Small intestine (tissue), 7 donors: ENCODE measurements around the gene TEAD4. TPM values are rescaled to one million over a fixed set of nuclear protein-coding genes. Genes with fewer than 3 reads are reported as not detected.
A peak's percentile ranks its signal among the peaks of the same experiment; 100 is the strongest.

Experiments
- DNase-seq, 2 donors: peaks; one replicate each; pipeline versions ENCODE4 v3.0.0 to v3.0.0-alpha.2; 2013
- FAIRE-seq: peaks from 2 replicates; lab custom pipeline; 2012; peaks lifted over from hg19 to GRCh38; lab: Jason Lieb, UNC
- H3K27ac ChIP-seq, 3 donors: one replicate each; pipeline ENCODE4 v1.5.1; 2013; ENCODE audit warnings: low read length in 2 of 3, mild to moderate bottlenecking in 2 of 3, control low read depth in 1 of 3, inconsistent platforms in 1 of 3, low read depth in 1 of 3, moderate library complexity in 1 of 3
- H3K27me3 ChIP-seq, 3 donors: one replicate each; pipeline ENCODE4 v1.6.1; 2013; ENCODE audit warnings: low read length in 3 of 3, inconsistent platforms in 1 of 3; ENCODE audit not compliant: control insufficient read depth in 3 of 3, insufficient read depth in 3 of 3
- H3K36me3 ChIP-seq, 3 donors: one replicate each; pipeline ENCODE4 v1.6.1; 2013; ENCODE audit warnings: low read length in 3 of 3, inconsistent platforms in 1 of 3, low read depth in 1 of 3, mild to moderate bottlenecking in 1 of 3, moderate library complexity in 1 of 3; ENCODE audit not compliant: control insufficient read depth in 3 of 3, insufficient read depth in 2 of 3
- H3K4me1 ChIP-seq, 3 donors: one replicate each; pipeline ENCODE4 v1.6.1; 2013; ENCODE audit warnings: low read length in 2 of 3, inconsistent platforms in 1 of 3, low read depth in 1 of 3, mild to moderate bottlenecking in 1 of 3, moderate library complexity in 1 of 3; ENCODE audit not compliant: control insufficient read depth in 3 of 3, insufficient read depth in 2 of 3
- H3K4me3 ChIP-seq, 3 donors: one replicate each; pipeline ENCODE4 v1.5.1; 2013; ENCODE audit warnings: low read length in 3 of 3, control low read depth in 1 of 3, inconsistent platforms in 1 of 3, low read depth in 1 of 3, mild to moderate bottlenecking in 1 of 3, moderate library complexity in 1 of 3
- H3K9me3 ChIP-seq, 2 donors: one replicate each; pipeline ENCODE4 v1.6.1; 2013; ENCODE audit warnings: low read depth in 1 of 2, low read length in 1 of 2; ENCODE audit not compliant: control insufficient read depth in 2 of 2, insufficient read depth in 1 of 2
- WGBS, 3 donors: extraction: QIAGEN DNeasy Blood & Tissue Kit; methylation state at CpG; one replicate each; pipeline ENCODE4 v1.1.7; 2013; 5-methylcytosine and 5-hydroxymethylcytosine counted together
- polyA plus RNA-seq, 4 donors: library from polyadenylated mRNA; stranded (reverse) in 3 of 4; unstranded in 1 of 4; fragments of 200-250 nt in 3 of 4; fragments of 120-200 nt in 1 of 4; gene quantifications; one replicate each; pipeline versions ENCODE4 v1.2.1 to v1.2.3, GENCODE V29; 2013
- donor health status: healthy with polysubstance abuse.
- donor health status: control.
- donor health status: control.
- donor health status: Bipolar disorder and iron deficiency.
- donor health status: healthy.

The TEAD4 gene
- polyA plus RNA-seq, 4 donors = 2.3 to 18.7 (median 10.3) TPM

DNA sequence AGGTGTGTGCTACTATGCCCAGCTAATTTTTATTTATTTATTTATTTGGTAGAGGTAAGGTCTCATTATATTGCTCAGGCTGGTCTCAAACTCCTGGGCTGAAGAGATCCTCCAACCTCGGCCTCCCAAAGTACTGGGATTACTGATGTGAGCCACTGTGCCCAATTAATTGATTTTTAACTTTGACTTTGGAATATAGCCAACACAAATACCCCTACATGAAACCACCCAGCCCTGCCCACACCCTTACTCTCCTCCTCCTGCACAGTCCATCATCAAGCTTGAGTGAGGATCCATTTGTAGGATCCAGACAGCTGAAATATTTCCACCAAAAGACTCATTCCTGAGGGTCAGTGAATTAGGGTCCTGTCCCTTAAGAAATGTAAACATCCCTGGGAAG is 3.3 kb upstream of the TEAD4 start:
- FAIRE-seq = no peak
- no peak overlapping the region for H3K4me3 ChIP-seq
- H3K36me3 ChIP-seq = no peaks in the 10 kb centered on the region
- H3K4me1 ChIP-seq = peaks cover 2 to 25% (median 5%) of the 10 kb centered on the region in 3 donors
- H3K27ac ChIP-seq = no peak overlapping the region
- no peak for DNase-seq
- no peaks in the 10 kb centered on the region for H3K9me3 ChIP-seq
- 60 to 76% (median 70%) methylated on average over 1 of the region's 1 CpG for WGBS, 3 donors
- peaks cover 0 to 8% (median 3%) of the 10 kb centered on the region in 3 donors for H3K27me3 ChIP-seq

DNA sequence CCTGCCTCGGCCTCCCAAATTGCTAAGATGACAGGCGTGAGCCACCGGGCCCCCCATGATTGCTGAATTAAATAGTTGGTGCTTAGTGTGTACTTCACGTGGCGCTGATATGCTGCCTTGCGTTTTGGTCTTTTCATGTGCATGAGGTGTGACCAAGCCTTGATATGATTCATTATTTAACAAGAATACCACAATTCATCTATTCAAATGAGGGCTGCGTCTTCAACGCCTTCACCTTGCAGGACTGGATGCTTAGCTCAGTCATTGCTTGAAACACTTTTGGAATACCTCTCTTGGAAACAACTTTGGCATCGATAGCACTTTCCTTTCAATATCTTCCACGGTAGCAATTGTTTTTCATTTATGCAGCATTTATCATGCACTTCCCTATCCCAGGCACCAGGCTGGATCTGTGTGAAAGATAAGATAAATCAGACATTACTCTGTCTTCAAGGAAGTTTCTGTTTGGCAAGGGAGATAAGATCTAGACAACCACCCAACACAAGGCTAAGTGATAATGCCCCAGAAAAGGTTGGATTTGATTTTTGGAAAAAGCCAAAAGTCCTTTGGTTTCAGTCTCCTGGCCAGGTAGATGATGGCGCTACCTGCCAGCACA is 1.3 kb upstream of the TEAD4 start:
- no peak for DNase-seq
- Histone ChIP-seq H3K27me3 (peaks cover 0 to 8% (median 3%) of the 10 kb centered on the region in 3 donors), H3K4me3 (peak overlapping the region in 2 of 3 donors; percentile 54 to 69), H3K27ac (peak overlapping the region in 1 of 3 donors; percentile 80), H3K4me1 (peaks cover 2 to 29% (median 11%) of the 10 kb centered on the region in 3 donors), H3K9me3 (no peaks in the 10 kb centered on the region), H3K36me3 (no peaks in the 10 kb centered on the region)
- WGBS, 3 donors = 31 to 59% (median 47%) methylated on average over 11 of the region's 11 CpGs
- no peak for FAIRE-seq

DNA sequence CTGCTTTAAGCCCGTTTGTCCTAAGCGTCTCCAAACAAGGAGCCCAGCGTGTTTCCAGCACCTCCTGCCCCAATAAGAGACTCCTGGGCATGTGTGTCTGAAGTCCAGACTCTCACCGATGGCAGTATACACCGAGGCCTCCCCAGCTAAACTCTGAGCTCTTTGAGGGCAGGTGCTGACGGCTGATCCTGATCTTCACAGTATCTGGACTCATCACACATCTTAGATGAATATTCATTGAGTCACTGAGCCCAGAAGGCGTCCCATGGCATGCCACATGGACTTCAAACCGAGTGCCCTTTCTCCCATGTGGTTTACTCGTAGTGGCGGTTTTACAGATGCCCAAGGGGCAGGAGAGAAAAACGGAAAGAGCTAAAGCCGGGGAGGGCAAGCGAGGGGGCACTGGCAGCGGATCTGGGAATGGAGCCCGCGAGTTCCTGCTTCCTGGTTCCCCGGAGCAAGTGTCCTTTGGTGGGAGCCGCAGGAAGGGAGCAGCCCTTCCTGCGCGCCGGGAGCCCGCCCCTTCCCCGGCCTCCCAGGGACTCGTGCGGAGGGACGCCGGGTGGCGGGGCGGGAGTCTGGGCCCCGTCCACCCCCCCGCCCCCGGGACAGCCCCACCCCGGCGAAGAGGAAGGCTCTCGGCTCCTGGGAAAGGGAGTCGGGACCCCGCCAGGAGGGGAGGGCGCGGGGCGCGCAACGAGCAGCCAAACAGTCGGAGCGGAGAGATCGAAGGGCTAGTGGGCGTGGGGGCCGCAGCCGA is 585 bp upstream of the TEAD4 start:
- DNase-seq = peak; percentile 63 to 71
- no peaks in the 10 kb centered on the region for H3K36me3 ChIP-seq
- peaks cover 0 to 8% (median 3%) of the 10 kb centered on the region in 3 donors for H3K27me3 ChIP-seq
- WGBS, 3 donors = 1 to 2% (median 2%) methylated on average over 28 to 48 of the region's 48 CpGs
- no peak for FAIRE-seq
- H3K4me1 ChIP-seq = peaks cover 2 to 33% (median 11%) of the 10 kb centered on the region in 3 donors
- H3K4me3 ChIP-seq = peak overlapping the region; percentile 12 to 69 (median 54)
- H3K9me3 ChIP-seq = no peaks in the 10 kb centered on the region
- H3K27ac ChIP-seq = peak overlapping the region in 2 of 3 donors; percentile 60 to 80

DNA sequence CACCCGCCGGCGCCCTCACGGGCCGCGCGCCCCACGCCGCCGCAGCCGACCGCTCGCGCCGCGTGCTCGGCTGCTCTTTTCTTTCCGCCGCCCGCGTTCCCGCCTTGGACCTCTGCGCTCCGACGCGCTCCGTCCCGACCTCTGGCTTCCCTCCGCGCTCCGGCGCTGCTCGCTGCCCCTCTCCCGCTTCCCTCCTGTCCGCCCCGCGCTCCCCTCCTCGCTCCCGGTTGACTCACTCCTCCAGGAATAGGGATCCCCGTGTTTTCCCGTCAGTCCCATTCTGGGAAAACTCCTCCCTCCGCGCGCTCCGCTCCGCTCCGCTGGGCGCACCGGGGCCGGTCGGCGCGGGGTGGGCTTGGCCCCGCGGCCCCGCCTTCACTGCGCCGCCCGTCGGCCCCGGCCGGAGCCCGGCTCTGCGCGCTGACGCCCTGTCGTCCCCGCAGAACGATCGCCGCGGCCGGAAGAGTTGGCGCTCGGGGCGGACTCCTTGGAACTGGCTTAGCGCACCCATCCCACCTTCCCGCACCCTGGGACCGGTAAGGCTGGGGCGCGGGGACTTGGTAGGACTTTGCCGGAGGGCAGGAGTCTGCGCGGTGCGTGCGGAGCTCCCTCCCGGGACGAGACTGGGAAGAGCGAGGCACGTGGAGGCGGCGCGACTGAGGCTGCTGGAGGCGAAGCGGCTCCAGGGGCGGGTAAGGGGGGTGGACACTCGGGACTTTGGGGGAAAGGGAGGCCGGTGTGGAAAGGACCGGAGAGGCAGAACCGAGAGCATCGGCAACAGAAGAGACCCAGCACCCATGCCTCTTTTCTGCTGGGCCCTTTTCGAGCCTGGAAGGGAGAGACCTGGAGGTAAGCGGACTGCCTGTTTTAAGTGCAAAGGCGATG is 550 bp downstream of the TEAD4 start:
- H3K27ac ChIP-seq = peak overlapping the region in 2 of 3 donors; percentile 58 to 83
- peaks cover 2 to 33% (median 11%) of the 10 kb centered on the region in 3 donors for H3K4me1 ChIP-seq
- no peaks in the 10 kb centered on the region for H3K36me3 ChIP-seq
- FAIRE-seq (no peak), DNase-seq (peak; percentile 52 to 73)
- 2 to 5% (median 2%) methylated on average over 64 to 104 of the region's 104 CpGs for WGBS, 3 donors
- H3K4me3 ChIP-seq = peak overlapping the region; percentile 32 to 69 (median 50)
- peaks cover 0 to 8% (median 3%) of the 10 kb centered on the region in 3 donors for H3K27me3 ChIP-seq
- H3K9me3 ChIP-seq = no peaks in the 10 kb centered on the region

DNA sequence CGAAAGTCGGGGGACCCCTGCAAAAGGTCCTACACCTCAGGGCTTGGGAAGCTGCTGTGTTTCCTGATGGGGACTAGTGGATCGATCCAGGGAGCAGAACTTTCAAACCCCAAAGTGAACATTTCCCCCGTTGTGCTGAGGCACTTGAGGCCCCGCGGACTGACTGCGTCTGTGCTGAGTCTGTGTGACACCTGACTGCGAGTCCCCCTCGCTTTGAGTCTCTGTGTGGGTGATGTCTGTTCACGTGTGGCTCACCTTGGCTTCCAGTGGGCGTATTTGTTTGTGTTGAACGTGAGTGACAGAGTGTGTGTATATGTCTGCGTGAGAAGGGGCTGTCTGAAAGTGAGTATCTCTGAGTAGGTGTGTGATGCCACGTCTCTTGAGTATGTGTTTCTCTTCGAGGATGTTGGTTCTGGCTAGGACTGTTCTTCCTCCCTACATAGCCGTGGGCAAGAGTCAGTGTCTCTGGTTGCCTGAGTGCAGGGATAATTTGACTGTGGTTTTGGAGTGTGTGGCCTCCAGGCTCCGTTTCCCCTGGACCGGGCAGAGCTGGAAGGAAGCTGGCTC is 1.3 kb downstream of the TEAD4 start:
- no peak for FAIRE-seq
- peaks cover 0 to 8% (median 3%) of the 10 kb centered on the region in 3 donors for H3K27me3 ChIP-seq
- H3K36me3 ChIP-seq = no peaks in the 10 kb centered on the region
- H3K4me3 ChIP-seq = peak overlapping the region in 1 of 3 donors; percentile 50
- peak in 1 of 2 donors; percentile 16 for DNase-seq
- WGBS, 3 donors = 26 to 44% (median 36%) methylated on average over 18 of the region's 18 CpGs
- H3K27ac ChIP-seq = peak overlapping the region in 1 of 3 donors; percentile 83
- H3K4me1 ChIP-seq = peaks cover 2 to 33% (median 11%) of the 10 kb centered on the region in 3 donors
- no peaks in the 10 kb centered on the region for H3K9me3 ChIP-seq

DNA sequence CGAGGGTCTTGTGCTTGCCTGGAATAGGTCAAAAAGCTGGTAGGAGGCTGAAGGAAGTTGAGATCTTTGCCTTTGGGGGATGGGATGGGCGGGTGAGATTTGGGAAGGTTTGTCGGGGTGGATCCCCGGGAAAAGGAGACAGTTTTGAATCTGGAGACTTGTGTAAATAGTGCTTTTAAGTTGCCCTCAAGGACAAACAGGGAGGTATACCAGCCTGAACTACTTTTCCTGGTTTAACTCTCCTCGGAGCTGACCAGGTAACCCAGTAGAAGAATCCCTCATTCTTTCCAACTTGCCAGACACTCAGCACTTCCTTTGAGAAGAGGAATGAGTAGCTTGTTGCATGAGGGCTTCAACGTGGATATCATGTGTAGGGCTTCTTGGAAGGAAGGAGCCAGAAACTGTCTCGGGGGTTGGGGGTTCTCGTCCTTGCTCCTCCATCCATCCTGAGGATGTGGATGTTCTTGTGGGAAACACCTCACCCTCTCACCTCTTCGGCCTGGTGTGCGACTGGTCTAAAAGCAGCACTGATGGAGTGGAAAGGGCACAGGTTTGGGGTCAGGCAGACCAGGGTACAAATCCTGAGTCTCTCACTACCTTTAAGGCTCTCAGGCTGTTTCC is 1.9 kb downstream of the TEAD4 start:
- H3K4me1 ChIP-seq = peaks cover 2 to 33% (median 11%) of the 10 kb centered on the region in 3 donors
- no peaks in the 10 kb centered on the region for H3K9me3 ChIP-seq
- 61 to 65% (median 63%) methylated on average over 10 of the region's 10 CpGs for WGBS, 3 donors
- no peak for DNase-seq
- peaks cover 0 to 8% (median 3%) of the 10 kb centered on the region in 3 donors for H3K27me3 ChIP-seq
- no peaks in the 10 kb centered on the region for H3K36me3 ChIP-seq
- FAIRE-seq = no peak
- no peak overlapping the region for H3K4me3 ChIP-seq
- peak overlapping the region in 1 of 3 donors; percentile 40 for H3K27ac ChIP-seq

DNA sequence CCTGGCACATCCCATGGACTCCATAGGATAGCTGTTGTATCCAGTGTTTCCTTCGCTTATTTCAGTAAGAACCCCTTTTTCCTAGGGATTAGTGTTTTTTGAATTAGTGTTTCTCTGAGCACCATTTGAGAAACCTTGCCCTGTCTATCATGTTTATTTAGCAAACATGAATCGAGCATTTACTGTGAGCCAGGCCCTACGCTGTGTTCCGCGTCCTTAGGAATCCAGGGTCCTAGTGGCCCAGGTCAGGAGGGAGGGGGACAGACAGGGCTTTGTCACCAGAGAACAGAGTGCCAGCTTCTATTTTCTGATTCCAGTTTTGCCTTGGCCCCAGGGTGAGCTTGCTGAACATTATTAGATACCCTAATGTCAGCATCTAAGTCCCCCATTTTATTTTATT is 2.5 kb downstream of the TEAD4 start:
- Histone ChIP-seq H3K36me3 (no peaks in the 10 kb centered on the region), H3K27me3 (peaks cover 0 to 8% (median 3%) of the 10 kb centered on the region in 3 donors), H3K4me3 (no peak overlapping the region), H3K4me1 (peaks cover 2 to 33% (median 11%) of the 10 kb centered on the region in 3 donors), H3K9me3 (no peaks in the 10 kb centered on the region), H3K27ac (no peak overlapping the region)
- 71 to 90% (median 81%) methylated on average over 5 of the region's 5 CpGs for WGBS, 3 donors
- FAIRE-seq (no peak), DNase-seq (no peak)
